Fibroblast of skin of left biceps (primary cell): ENCODE results near the gene PTPRN2.
"Not testable (repeated sequence)": the region's sequence is repeated elsewhere in the genome, so short reads cannot be mapped to it uniquely, and the experiment has no call there.

Source experiments
- DNase-seq, 2 experiments: peaks; one replicate each; pipeline ENCODE4 v3.0.0-alpha.2; 2013; ENCODE audit warnings: low read depth in 2 of 2

PTPRN2 gene

DNA sequence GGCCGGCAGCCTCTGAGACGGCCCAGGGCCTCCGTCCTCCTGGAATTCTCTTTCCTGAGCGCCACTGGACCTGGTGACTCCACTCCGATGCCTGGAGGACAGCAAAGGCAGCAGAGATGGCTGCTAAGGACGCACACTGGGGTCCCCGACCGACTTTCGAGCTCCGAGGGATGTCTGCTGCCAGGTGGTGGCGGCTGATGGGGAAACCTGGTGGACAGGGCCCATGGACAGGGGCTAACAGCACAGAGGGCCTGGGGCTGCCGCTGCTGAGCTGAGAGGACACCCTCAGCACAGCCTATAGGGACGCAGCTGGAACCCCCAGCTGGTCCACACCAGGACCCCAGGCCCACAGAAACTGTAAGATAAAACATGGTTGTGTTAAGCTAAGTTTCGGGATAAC is 884.5 kb downstream of the PTPRN2 start:
- no peak for DNase-seq

DNA sequence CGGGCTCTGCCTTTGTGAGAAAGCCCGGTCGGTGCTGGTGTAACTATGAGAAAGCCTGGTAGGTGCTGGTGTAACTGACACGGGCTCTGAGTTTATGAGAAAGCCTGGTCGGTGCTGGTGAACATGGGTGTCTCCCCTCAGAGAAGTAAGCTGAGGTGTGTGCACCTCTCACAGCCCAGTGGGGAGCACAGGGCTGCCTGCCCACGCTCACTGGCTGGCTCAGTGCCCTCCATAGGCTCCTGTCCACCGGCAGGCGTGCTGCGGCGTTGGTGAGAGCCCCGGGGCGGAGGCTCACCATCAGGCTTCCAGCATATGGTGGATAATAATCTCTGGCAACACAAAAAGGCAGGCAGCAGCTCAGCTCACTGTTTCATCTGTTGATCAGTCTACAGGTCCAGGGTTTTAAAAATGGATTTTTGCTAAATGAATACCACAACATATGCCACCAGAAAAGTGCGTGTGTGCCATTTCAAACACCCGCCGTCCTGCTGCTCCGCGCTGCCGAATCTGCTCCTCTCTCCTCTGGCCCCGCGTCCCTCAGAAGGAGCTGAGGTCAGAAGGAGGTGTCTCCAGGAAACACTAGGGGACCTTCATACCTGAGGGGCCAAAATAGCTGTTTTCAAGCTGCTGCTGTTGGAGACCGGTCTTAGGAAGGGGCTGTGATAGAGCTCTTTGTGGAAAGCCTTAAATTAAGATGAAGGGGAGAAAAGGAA is 885.2 kb downstream of the PTPRN2 start:
- no peak for DNase-seq

DNA sequence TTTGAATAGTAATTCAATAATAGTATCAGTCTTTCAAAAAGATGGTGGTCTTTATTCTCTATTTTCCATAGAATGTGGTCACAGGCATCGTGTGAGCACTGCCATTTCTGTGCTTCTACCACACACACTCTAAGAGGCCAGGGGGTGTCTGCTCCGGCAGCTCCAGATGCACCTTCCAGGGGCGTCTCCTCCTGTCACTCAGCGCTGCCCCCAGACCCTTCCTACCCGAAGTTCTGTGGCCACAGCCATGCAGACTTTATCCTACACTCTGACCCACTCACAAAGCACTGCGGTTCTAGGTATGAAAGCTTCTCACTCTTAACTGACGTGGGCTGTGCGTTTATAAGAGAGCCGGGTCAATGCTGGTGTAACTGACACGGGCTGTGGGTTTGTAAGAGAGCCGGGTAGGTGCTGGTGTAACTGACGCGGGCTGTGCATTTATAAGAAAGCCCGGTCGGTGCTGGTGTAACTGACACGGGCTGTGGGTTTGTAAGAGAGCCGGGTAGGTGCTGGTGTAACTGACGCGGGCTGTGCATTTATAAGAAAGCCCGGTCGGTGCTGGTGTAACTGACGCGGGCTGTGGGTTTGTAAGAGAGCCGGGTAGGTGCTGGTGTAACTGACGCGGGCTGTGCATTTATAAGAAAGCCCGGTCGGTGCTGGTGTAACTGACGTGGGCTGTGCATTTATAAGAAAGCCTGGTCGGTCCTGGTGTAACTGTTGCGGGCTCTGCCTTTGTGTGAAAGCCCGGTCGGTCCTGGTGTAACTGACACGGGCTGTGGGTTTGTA is 886.0 kb downstream of the PTPRN2 start:
- DNase-seq: not testable (repeated sequence)

DNA sequence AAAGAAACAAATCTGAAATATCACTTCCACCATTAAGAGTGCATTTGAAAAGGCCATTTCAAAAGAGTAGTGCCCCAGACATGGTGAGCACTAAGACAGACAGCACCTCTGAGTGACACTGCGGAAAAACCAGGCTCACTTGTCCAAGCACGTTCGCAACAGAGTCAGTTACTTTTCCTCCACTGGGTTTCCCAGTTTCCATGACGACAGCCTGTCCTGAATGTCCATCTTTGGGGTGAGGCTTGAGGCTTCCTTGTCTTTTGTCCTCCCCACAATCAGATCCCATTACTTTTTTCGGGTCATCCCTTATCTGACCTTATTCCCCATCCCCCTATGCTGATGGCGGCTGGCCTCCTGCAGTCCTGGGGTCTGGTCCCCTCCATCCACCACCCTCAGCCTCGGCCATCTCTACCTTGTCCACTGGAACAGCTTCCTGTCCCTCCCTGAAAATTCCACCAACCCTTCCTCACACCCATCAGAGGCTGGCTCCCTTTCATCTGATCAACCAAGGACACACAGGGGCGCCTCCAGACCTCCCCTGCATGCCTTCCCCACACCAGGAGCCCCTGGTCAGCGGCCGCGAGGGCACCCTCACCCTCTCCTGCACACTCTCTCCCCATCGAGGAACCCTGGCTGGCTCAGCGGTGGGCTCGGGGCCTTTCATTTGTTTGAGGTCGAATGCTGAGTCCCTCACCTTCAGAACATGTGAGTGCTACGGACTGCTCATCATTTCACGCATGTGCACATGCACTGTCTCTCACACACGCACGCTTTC is 887.2 kb downstream of the PTPRN2 start:
- DNase-seq: no peak

DNA sequence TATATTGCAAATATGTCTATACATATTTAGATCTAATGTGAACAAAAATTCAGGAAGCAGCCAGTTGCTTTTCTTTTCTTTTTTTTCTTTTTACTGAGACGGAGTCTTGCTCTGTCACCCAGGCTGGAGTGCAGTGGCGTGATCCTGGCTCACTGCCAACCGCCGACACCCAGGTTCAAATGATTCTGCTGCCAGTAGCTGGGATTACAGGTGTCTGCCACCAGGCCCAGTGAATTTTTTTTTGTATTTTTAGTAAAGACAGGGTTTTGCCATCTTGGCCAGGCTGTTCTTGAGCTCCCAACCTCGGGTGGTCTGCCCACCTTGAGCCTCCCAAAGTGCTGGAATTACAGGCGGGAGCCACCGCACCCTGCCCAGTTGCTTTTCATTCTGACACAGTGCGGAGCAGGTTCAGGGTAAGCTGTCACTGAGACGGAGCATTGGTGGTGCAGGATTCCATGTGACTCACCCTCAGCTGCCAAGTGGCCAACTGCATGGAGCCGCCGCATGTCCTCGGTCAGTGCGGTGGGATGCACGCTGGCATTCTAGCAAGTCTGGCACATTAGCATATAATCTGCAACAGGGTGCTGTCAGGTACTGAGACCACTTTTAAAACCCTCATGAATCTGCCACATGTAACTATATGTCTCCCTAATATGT is 888.1 kb downstream of the PTPRN2 start:
- DNase-seq: no peak

DNA sequence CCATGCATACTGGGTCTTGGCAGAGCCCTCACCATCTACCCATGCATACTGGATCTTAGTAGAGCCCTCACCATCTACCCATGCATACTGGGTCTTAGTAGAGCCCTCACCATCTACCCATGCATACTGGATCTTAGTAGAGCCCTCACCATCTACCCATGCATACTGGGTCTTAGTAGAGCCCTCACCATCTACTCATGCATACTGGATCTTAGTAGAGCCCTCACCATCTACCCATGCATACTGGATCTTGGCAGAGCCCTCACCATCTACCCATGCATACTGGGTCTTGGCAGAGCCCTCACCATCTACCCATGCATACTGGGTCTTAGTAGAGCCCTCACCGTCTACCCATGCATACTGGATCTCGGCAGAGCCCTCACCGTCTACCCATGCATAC is 890.3 kb downstream of the PTPRN2 start:
- DNase-seq: not testable (repeated sequence)

DNA sequence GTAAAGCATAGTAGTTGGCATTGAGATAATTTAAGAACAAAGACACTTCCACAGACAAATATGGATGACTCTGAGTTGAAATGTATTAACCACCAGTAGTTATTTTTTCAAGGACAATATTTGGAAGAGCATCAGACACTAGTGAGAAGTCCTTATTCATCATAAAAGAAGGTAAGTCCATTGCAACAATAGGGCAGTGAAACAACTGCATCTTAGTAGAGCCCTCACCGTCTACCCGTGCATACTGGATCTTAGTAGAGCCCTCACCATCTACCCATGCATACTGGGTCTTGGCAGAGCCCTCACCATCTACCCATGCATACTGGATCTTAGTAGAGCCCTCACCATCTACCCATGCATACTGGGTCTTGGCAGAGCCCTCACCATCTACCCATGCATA is 892.0 kb downstream of the PTPRN2 start:
- DNase-seq: not testable (repeated sequence)

DNA sequence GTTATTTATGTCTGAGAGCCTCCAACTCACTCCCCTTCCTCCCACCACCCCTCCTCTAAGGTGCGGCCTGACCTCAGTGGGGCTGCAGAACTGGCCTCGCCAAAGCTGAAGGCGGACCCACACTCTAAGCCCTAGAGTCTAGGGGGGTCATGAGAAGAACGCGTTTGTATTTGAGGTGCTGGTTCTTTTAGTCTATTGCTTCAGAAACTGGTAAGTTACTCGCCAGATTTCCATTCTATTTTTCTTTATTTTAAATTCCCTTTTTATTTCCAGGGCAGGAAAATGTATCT is 893.3 kb downstream of the PTPRN2 start:
- no peak for DNase-seq

DNA sequence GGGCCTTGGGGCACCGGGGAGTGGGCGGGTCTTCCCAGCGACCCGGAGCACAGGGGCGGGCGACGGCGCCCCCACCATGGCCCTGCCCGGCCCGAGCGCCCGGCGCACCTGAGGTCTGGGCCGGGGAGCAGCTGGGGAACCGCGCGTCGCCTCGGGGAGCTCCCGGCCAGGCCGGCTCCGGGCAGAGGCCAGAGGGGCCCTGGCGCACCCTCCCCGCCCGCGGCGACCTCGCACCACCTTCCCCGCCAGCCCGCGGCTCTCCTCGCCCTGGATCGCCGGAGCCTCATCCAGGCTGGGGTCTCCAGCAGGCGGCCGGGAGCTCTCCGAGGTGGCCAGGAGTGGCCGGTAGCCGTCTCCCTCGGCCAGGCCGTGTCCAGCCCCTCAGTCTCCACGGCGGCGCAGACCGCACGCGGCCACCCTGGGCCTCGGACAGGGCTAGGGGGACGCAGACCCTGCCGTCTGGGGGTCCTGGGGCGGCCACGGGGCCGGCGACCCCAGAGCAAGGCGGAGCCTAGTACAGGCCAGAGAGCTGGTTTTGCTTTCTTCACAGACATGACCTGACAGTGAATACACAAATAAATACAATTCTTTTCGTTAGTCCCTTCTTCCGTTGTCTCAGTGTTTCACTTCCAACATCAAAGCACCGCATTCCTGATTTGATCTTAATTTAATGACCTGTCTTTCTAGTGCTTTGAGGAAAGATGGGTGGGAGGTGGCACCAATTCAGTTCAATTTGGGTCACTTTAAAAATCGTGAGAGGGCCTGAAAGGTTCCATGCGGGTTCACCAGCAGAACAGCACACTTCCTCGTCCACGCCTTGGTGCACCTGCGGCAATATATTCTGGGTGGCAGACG is 893.9 kb downstream of the PTPRN2 start:
- no peak for DNase-seq

DNA sequence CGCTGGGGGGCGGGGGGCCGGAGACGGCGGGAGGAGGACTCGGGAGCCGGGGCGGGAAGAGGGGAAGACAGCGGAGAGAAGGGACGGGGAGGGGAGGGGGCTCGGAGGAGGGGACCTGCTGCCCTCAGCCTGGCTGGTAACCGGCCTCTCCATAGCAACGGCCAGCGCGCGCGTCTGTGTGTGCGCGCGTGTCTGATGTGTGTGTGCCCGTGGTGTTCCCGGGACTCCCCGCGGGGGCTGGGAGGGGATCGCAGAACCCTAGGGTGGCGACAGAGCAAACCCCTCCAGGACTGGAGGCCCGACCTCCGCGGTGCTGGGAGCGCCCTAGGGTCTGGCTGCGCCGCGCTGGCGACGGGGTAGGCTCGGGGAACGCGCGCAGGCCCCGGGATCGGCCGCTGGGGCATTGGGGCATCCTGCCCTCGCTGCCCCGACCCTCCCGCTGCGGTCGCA is 894.5 kb downstream of the PTPRN2 start:
- DNase-seq: no peak

DNA sequence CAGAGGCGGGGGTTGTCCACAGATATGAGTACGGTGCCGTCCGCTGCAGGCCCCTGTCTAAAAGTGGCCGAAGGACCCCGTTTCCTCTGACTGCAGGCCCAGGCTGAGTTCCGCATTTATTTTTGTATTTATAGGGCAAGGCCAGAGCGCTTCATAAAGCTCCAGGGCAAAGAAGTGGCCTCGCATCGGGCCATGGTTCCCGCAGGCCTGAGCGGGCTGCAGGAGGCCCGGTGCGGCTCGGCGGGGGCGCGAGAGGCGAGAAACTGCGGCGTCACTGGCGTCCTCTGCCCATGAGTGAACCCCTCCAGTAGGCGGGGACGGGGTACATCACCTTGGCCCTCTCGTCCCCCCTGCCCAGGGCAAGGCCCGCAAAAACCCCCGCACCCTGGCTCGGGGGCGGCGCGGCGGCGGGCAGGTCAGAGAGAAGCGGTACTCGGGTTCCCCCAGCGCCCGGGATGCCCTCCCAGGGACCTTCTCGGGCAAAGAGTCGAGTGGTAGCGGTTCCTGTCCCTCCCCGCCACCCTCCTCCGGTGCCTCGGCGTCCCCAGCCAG is 895.1 kb downstream of the PTPRN2 start:
- no peak for DNase-seq

DNA sequence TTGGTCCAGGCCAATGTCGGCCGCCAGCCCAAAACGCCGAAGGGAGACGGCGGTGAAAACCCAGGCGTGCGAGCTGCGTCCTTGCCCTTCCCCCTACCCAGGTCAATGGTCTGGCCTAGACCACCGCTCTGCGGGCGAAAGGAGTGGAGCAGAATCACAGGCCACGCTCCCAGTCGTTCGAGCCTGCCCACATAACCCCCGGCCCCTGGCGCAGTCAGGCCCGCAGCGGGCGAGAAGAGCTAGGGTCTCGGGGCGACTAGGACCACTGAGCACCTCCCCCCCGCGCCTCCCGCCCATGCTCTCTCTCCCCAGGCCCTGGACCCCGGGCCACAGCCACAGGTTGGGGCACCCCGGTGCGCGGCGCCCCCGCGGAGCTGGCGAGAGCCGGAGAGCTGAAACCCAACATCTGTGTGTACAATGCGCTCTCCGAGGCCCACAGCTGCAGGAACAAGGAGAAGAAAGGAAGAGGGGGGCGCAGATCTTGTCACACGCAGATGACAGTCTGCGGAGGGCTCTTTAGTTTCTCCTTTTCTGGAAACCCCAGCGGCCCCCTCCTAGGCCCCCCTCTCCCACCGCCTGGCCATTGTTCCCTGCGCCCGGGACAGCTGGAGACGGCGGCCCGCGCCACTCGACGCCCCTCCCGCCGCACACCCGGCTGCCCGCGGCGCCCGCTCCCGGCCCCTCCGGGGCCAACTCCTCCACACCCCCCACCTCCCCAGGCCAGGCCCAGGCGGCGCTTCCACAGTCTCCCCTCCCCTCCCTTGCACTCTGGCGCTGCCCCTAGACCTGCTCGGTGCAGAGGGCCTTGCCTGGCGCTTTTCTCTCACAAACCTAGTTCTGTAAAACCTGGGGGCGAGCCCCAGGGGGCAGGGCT is 895.8 kb downstream of the PTPRN2 start:
- DNase-seq: no peak

DNA sequence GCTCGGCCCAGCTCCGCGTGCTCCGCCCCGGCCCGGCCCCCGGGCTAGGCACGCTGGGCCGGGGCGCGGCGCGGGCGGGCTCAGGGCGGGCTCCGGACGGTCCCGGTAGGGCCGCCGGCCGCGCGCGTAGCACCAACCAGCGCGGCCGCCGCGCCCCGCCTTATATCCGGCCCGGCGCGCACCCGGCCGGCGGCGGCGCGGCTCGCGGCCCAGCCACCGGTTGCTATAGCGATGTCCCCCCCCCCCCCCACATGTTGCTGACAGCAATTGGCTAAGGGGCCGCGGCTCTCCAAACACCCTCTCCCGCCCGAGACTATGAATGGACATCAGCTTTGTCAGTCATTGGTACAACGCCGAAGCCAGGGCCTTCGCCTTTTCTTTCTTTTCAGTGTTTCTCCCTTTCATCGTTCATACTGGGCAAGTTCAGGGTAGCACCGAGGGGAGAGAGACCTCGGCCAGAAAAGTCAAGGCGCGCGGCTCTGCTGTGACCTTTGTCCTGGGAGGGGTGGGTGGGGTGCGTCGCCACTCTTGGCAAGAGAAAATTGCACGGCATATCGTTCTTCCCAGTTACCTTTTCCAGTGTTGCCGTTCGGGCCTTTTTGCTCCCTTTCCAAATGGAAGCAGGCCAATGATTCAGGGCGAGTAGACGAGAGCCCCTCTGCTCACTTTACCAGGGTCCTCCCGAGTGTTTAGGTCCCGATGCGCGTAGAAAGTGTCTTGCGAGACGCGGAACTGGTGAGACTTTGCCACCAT is 896.6 kb downstream of the PTPRN2 start:
- DNase-seq: peak in 1 of 2 experiments; percentile 9

DNA sequence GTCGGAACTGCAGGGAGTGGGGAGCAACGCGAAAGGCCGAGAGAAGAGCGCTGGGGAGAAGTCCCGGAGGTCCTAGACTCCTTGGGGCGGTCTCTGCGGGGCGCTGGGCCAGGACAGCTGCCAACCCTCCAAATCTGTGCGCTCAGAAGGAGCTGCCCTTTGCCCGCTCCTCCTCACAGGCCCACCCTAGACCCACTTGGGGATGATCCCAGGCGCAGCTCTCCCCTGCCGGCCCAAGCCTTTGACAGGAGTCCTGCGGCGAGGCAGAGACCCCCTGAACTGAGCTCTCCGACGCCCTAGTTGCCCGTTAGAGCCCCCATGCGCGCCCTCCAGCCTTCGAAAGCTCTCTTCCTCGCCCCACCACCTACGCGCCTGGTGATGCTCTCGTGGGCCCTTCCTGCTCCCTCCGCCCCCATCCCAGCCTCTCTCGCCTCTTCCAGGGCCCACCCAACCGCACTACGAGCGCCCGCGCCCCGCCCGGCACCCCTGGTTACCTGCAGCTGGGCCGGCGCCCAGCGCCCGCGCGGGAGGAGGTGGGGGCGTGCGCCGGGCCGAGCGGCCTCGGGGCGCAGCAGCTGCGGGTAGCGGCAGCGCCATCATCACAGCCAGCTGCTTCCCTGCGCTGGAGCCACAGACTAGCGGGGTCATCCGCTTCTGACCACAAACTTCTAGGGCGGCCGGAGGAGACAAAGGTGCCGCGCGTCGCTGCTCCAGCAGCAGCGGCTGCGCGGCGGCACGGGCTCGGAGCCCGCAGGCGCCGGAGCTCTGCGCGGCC is 897.4 kb downstream of the PTPRN2 start:
- DNase-seq: no peak

DNA sequence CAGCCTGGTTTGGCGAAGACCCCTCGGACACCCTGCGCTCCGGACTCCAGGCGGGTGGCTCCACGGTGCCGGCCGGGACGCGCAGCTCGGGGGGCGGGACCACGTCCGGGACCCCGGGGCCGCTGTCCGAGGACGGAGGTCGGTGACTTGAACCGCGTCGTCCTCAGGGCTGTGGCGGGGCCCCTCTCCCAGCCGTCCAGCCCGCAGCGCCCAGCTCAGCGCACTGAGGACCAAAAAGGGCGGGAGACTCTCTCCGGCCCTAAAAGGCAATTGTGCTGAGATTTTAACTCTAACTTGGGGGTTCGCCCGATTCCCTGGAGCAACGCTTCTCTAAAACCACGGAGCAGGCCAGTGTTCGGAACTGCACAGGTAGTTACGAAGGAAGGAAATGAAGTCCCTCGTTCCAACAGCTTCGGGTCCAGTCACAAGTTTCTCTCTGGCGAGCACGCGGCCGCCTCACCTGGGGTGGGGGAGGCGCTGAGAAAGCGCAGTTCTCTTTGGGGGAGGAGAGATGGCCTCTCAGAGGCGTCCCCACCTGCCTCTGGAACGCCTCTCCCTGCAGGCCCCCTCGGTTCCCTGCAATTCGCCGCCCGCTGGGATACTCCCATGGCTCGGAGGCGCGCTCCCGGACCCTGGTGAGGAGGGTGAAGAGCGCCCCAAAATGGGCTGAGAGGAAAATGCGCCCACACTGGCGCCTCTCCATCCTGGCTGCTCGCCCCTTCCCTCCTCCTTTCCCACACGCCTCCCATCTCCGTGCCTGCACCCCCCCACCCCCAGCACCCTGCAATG is 898.2 kb downstream of the PTPRN2 start:
- no peak for DNase-seq

DNA sequence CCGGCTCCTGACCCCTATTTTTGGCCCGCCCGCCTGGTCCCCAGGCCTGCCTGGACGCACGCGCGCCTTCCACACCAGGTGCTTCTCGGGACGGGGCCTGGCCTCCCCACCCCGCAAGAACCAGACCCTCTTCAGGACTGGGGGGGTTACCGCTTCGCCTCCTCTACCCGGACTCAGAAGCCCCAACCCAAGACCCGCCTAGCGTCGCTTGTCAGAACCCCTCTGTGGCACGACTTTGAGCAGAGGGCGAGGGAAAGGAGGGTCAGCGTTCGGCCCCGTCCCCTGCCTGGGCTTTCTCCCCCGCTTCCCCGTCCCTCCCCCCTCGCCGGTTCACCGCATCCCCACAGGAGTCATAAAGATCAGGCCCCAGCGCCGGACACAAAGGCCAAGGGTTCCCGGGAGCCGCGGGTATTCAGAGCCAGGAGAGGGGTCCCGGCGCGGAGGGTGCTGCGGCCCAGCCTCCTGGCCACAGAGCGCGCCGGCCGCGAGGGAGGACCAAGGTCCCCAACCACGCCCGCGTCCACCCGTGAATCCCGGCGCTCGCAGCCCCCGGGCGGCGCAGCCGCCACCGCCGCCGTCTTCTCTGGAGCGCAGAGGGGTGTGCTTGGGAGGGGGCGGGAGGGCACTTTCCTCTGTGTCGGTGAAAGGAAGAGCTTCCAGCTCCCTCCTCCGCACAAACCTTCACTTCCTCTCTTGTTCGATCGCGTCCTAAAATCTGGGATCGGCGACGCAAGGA is 898.9 kb downstream of the PTPRN2 start:
- no peak for DNase-seq
